HEK293 (cell line): ENCODE results near the gene COL4A3.

ENCODE experiments used
- CTCF ChIA-PET: fragments of 350-600 bp; formaldehyde crosslinking; extraction: SDS; loops from one replicate; lab custom pipeline; 2021; ENCODE audit warnings: antibody characterized with exemption; lab: Yijun Ruan, JAX
- POLR2A ChIA-PET: fragments of 300-600 bp; formaldehyde crosslinking; extraction: SDS; loops from one replicate; lab custom pipeline; 2020; ENCODE audit warnings: antibody characterized with exemption, inconsistent platforms; lab: Yijun Ruan, JAX
- H3K27ac ChIP-seq: fragments of 200-500 bp; sonication (Bioruptor generic); 2 replicates; pipeline ENCODE4 v1.5.1; 2014; ENCODE audit warnings: low read depth, low read length, control low read depth, inconsistent platforms; ENCODE audit errors: extremely low read depth
- H3K36me3 ChIP-seq, 2 experiments: fragments of 200-500 bp in 1 of 2; sonication (Bioruptor generic) in 1 of 2; 1 replicate in 1 of 2; 2 replicates in 1 of 2; pipeline ENCODE4 v1.5.1; 2014 to 2017; ENCODE audit warnings: inconsistent platforms in 2 of 2, low read length in 2 of 2; ENCODE audit not compliant: control insufficient read depth in 2 of 2, insufficient read depth in 1 of 2
- H3K4me1 ChIP-seq: fragments of 200-500 bp; sonication (Bioruptor generic); 2 replicates; pipeline ENCODE4 v1.5.1; 2014; ENCODE audit warnings: mild to moderate bottlenecking, low read length, inconsistent platforms; ENCODE audit not compliant: control insufficient read depth, insufficient read depth
- H3K4me3 ChIP-seq: 2 replicates; pipeline ENCODE4 v1.5.1; 2011; ENCODE audit warnings: low read depth, mild to moderate bottlenecking, control low read depth, low read length, moderate library complexity
- H3K9me3 ChIP-seq: fragments of 200-500 bp; sonication (Bioruptor generic); 2 replicates; pipeline ENCODE4 v1.5.1; 2014; ENCODE audit warnings: low read depth, low read length, inconsistent platforms; ENCODE audit not compliant: control insufficient read depth, insufficient read depth
- BCL11B ChIP-seq: fragments of 450-650 bp; formaldehyde crosslinking; IDR thresholded peaks from 2 replicates; pipeline ENCODE4 v1.5.1; 2016; ENCODE audit warnings: low read depth, missing biosample characterization, missing genetic modification characterization
- EGR2 ChIP-seq: fragments of 450-650 bp; formaldehyde crosslinking; IDR thresholded peaks from 2 replicates; pipeline ENCODE4 v1.5.1; 2016; ENCODE audit warnings: low read depth, missing biosample characterization, missing genetic modification characterization
- GLI2 ChIP-seq: fragments of 450-650 bp; formaldehyde crosslinking; IDR thresholded peaks from 2 replicates; pipeline ENCODE4; 2017; ENCODE audit warnings: missing biosample characterization, missing genetic modification characterization, low read depth, borderline replicate concordance
- GLIS1 ChIP-seq: fragments of 450-650 bp; formaldehyde crosslinking; IDR thresholded peaks from 2 replicates; pipeline ENCODE4 v1.5.1; 2016; ENCODE audit warnings: missing biosample characterization, missing genetic modification characterization
- KLF8 ChIP-seq: fragments of 450-650 bp; formaldehyde crosslinking; IDR thresholded peaks from 2 replicates; pipeline ENCODE4 v1.5.1; 2016; ENCODE audit warnings: missing biosample characterization, missing genetic modification characterization
- PBX3 ChIP-seq: sonication (generic); formaldehyde crosslinking; IDR thresholded peaks from 2 replicates; pipeline ENCODE4 v1.8.1; 2022; ENCODE audit warnings: mild to moderate bottlenecking, moderate library complexity, missing genetic modification reagents
- SCRT1 ChIP-seq: fragments of 450-650 bp; formaldehyde crosslinking; IDR thresholded peaks from 2 replicates; pipeline ENCODE4 v1.5.1; 2016; ENCODE audit warnings: missing biosample characterization, missing genetic modification characterization, borderline replicate concordance
- ZBTB11 ChIP-seq: fragments of 450-650 bp; formaldehyde crosslinking; conservative IDR thresholded peaks from 2 replicates; pipeline ENCODE4 v1.5.1; 2016; ENCODE audit warnings: low read depth, missing biosample characterization, missing genetic modification characterization
- ZBTB48 ChIP-seq: fragments of 450-650 bp; formaldehyde crosslinking; IDR thresholded peaks from 2 replicates; pipeline ENCODE4 v1.5.1; 2016; ENCODE audit warnings: missing biosample characterization, missing genetic modification characterization
- ZFP3 ChIP-seq: fragments of 450-650 bp; formaldehyde crosslinking; IDR thresholded peaks from 2 replicates; pipeline ENCODE4 v1.5.1; 2016; ENCODE audit warnings: low read depth, missing biosample characterization, missing genetic modification characterization
- ZNF112 ChIP-seq: fragments of 450-650 bp; formaldehyde crosslinking; IDR thresholded peaks from 2 replicates; pipeline ENCODE4 v1.5.0; 2017; ENCODE audit warnings: missing biosample characterization, missing genetic modification characterization
- ZNF114 ChIP-seq: fragments of 450-650 bp; formaldehyde crosslinking; IDR thresholded peaks from 2 replicates; pipeline ENCODE4 v1.5.0; 2017; ENCODE audit warnings: missing biosample characterization, missing genetic modification characterization
- ZNF133 ChIP-seq: fragments of 450-650 bp; formaldehyde crosslinking; IDR thresholded peaks from 2 replicates; pipeline ENCODE4 v1.5.1; 2016; ENCODE audit warnings: missing biosample characterization, missing genetic modification characterization
- ZNF155 ChIP-seq: fragments of 450-650 bp; formaldehyde crosslinking; IDR thresholded peaks from 2 replicates; pipeline ENCODE4 v1.5.1; 2016; ENCODE audit warnings: missing biosample characterization, missing genetic modification characterization
- ZNF157 ChIP-seq: fragments of 450-650 bp; formaldehyde crosslinking; IDR thresholded peaks from 2 replicates; pipeline ENCODE4 v1.5.1; 2016; ENCODE audit warnings: missing biosample characterization, missing genetic modification characterization
- ZNF223 ChIP-seq: fragments of 450-650 bp; formaldehyde crosslinking; IDR thresholded peaks from 2 replicates; pipeline ENCODE4 v1.5.1; 2016; ENCODE audit warnings: missing biosample characterization, missing genetic modification characterization
- ZNF292 ChIP-seq: fragments of 450-650 bp; formaldehyde crosslinking; IDR thresholded peaks from 2 replicates; pipeline ENCODE4 v1.5.1; 2016; ENCODE audit warnings: low read depth, missing biosample characterization, missing genetic modification characterization, borderline replicate concordance
- ZNF311 ChIP-seq: fragments of 450-650 bp; formaldehyde crosslinking; IDR thresholded peaks from 2 replicates; pipeline ENCODE4 v1.5.1; 2017; ENCODE audit warnings: missing biosample characterization, missing genetic modification characterization, borderline replicate concordance
- ZNF335 ChIP-seq: fragments of 450-650 bp; formaldehyde crosslinking; conservative IDR thresholded peaks from 2 replicates; pipeline ENCODE4 v1.5.1; 2016; ENCODE audit warnings: missing biosample characterization, missing genetic modification characterization
- ZNF391 ChIP-seq: fragments of 450-650 bp; formaldehyde crosslinking; IDR thresholded peaks from 2 replicates; pipeline ENCODE4 v1.5.1; 2016; ENCODE audit warnings: low read depth, missing biosample characterization, missing genetic modification characterization, borderline replicate concordance
- ZNF416 ChIP-seq: fragments of 450-650 bp; formaldehyde crosslinking; IDR thresholded peaks from 2 replicates; pipeline ENCODE4 v1.5.1; 2016; ENCODE audit warnings: missing biosample characterization, missing genetic modification characterization
- ZNF488 ChIP-seq: fragments of 450-650 bp; formaldehyde crosslinking; IDR thresholded peaks from 2 replicates; pipeline ENCODE4 v1.5.1; 2016; ENCODE audit warnings: missing biosample characterization, missing genetic modification characterization
- ZNF548 ChIP-seq: fragments of 450-650 bp; formaldehyde crosslinking; IDR thresholded peaks from 2 replicates; pipeline ENCODE4 v1.5.1; 2016; ENCODE audit warnings: missing biosample characterization, missing genetic modification characterization
- ZNF571 ChIP-seq: fragments of 450-650 bp; formaldehyde crosslinking; IDR thresholded peaks from 2 replicates; pipeline ENCODE4 v1.5.0; 2017; ENCODE audit warnings: missing biosample characterization, missing genetic modification characterization
- ZNF621 ChIP-seq: fragments of 450-650 bp; formaldehyde crosslinking; IDR thresholded peaks from 2 replicates; pipeline ENCODE4 v1.5.1; 2017; ENCODE audit warnings: missing biosample characterization, missing genetic modification characterization
- ZNF645 ChIP-seq: fragments of 450-650 bp; formaldehyde crosslinking; IDR thresholded peaks from 2 replicates; pipeline ENCODE4; 2016; ENCODE audit warnings: missing biosample characterization, missing genetic modification characterization
- ZNF660 ChIP-seq: fragments of 450-650 bp; IDR thresholded peaks from 2 replicates; pipeline ENCODE4 v1.5.1; 2018; ENCODE audit warnings: missing biosample characterization, mild to moderate bottlenecking, missing genetic modification characterization
- ZNF677 ChIP-seq: fragments of 450-650 bp; IDR thresholded peaks from 2 replicates; pipeline ENCODE4 v1.5.0; 2018; ENCODE audit warnings: missing biosample characterization, mild to moderate bottlenecking, missing genetic modification characterization, moderate library complexity
- ZNF792 ChIP-seq: fragments of 450-650 bp; formaldehyde crosslinking; IDR thresholded peaks from 2 replicates; pipeline ENCODE4 v1.5.1; 2016; ENCODE audit warnings: missing biosample characterization, missing genetic modification characterization

COL4A3 gene

GRCh38 chr2:227325839-227326195 lies 161.4 kb downstream of the COL4A3 start:
- Histone ChIP-seq H3K9me3 (no peaks in the 10 kb centered on the region), H3K36me3 (peaks cover 3 to 18% of the 10 kb centered on the region in 2 experiments; a peak in 2 of 3 replicates), H3K4me3 (peak overlapping the region; percentile 95), H3K27ac (peak overlapping the region; percentile 78), H3K4me1 (peaks cover 4% of the 10 kb centered on the region)
- TF ChIP-seq ZNF416 (no peak), ZNF292 (tag by site-specific recombination) (no peak), ZBTB11 (tag by site-specific recombination) (peak; percentile 46; the same call in 1 of the 2 replicates), ZNF792 (tag by site-specific recombination) (no peak), ZNF621 (no peak), GLIS1 (tag by site-specific recombination) (peak; percentile 30), ZNF335 (tag by site-specific recombination) (peak; percentile 98), ZNF660 (tag by site-specific recombination) (no peak), ZNF391 (no peak), ZNF114 (tag by site-specific recombination) (no peak), ZNF548 (no peak), PBX3 (CRISPR knock-in tag) (no peak), EGR2 (tag by site-specific recombination) (no peak), ZNF488 (tag by site-specific recombination) (no peak), ZNF155 (tag by site-specific recombination) (no peak), ZNF677 (tag by site-specific recombination) (no peak)
- ChIA-PET POLR2A (interaction anchor here (1.0 kb wide), 1 partner anchor 11 kb away, joined by 3 read pairs; no protein-coding TSS in a partner anchor), CTCF (interaction anchor here (0.8 kb wide), 1 partner anchor 87 kb away, joined by 5 read pairs; no protein-coding TSS in a partner anchor)

GRCh38 chr2:227326783-227327182 lies 162.4 kb downstream of the COL4A3 start:
- ChIA-PET CTCF (no interaction called here), POLR2A (interaction anchor here (1.0 kb wide), 1 partner anchor 10 kb away, joined by 3 read pairs; no protein-coding TSS in a partner anchor)
- Histone ChIP-seq H3K4me3 (peak overlapping the region; percentile 95), H3K4me1 (peaks cover 4% of the 10 kb centered on the region), H3K9me3 (no peaks in the 10 kb centered on the region), H3K27ac (no peak overlapping the region), H3K36me3 (peaks cover 3 to 25% of the 10 kb centered on the region in 2 experiments)
- TF ChIP-seq ZNF311 (tag by site-specific recombination) (no peak), ZNF157 (tag by site-specific recombination) (no peak), BCL11B (tag by site-specific recombination) (no peak), ZNF112 (tag by site-specific recombination) (no peak), ZFP3 (tag by site-specific recombination) (no peak), ZNF645 (tag by site-specific recombination) (no peak), KLF8 (tag by site-specific recombination) (no peak), ZBTB48 (tag by site-specific recombination) (no peak), SCRT1 (tag by site-specific recombination) (no peak), GLI2 (tag by site-specific recombination) (no peak), ZNF571 (tag by site-specific recombination) (no peak), ZNF133 (tag by site-specific recombination) (no peak), ZNF223 (no peak)
